B cell (primary cell): ENCODE measurements around the gene NMU. TPM values are rescaled to one million over a fixed set of nuclear protein-coding genes. Genes with fewer than 3 reads are reported as not detected.
A peak's percentile ranks its signal among the peaks of the same experiment; 100 is the strongest.

Source experiments
- ATAC-seq: fragments of 200-7000 bp; cut with Tn5 transposase; one replicate; pipeline ENCODE4 v1.10.0; 2021; ENCODE audit warnings: low read depth, mild to moderate bottlenecking, moderate number of reproducible peaks, moderate library complexity
- CTCF ChIA-PET: fragments of 350-600 bp; sonication (Branson Sonifier 250); formaldehyde crosslinking; loops from one replicate; lab custom pipeline; 2021; ENCODE audit warnings: antibody characterized with exemption, inconsistent platforms; lab: Charles Lee
- POLR2A ChIA-PET: fragments of 350-600 bp; sonication (Branson Sonifier 250); formaldehyde crosslinking; loops from one replicate; lab custom pipeline; 2021; ENCODE audit warnings: antibody characterized with exemption; lab: Charles Lee
- DNase-seq: peaks from one replicate; pipeline ENCODE4 v3.0.0; 2013
- H2AFZ ChIP-seq: 2 replicates; pipeline ENCODE4 v1.6.1; 2012; ENCODE audit warnings: mild to moderate bottlenecking, low read depth, low read length; ENCODE audit not compliant: insufficient read depth, poor library complexity, severe bottlenecking
- H3K27ac ChIP-seq, 2 donors: 1 replicate in 1 of 2; 2 replicates in 1 of 2; pipeline ENCODE4 v1.5.1; 2012 to 2013; ENCODE audit warnings: low read length in 2 of 2, mild to moderate bottlenecking in 2 of 2, moderate library complexity in 1 of 2
- H3K27me3 ChIP-seq, 4 experiments: fragments of 200-600 bp in 1 of 4; sonication (generic) in 1 of 4; replicated peaks in 1 of 4; 1 replicate in 2 of 4; 2 replicates in 2 of 4; pipeline versions ENCODE4 v1.6.1 to v1.7.0; 2013 to 2016; ENCODE audit warnings: low read length in 3 of 4, mild to moderate bottlenecking in 2 of 4, mixed read lengths in 1 of 4, moderate library complexity in 1 of 4; ENCODE audit not compliant: insufficient read depth in 4 of 4, control insufficient read depth in 3 of 4; ENCODE audit errors: control extremely low read depth in 1 of 4
- H3K36me3 ChIP-seq, 2 experiments: replicated peaks in 1 of 2; 1 replicate in 1 of 2; 2 replicates in 1 of 2; pipeline versions ENCODE4 v1.6.1 to v1.7.1; 2013; ENCODE audit warnings: low read length in 1 of 2; ENCODE audit not compliant: insufficient read depth in 2 of 2, control insufficient read depth in 1 of 2; ENCODE audit errors: control extremely low read depth in 1 of 2, extremely low read depth in 1 of 2
- H3K4me1 ChIP-seq, 2 donors: fragments of 200-600 bp in 1 of 2; sonication (generic) in 1 of 2; 1 replicate in 1 of 2; 2 replicates in 1 of 2; pipeline versions ENCODE4 v1.5.1 to v1.6.1; 2013 to 2017; ENCODE audit warnings: low read length in 2 of 2; ENCODE audit not compliant: control insufficient read depth in 2 of 2, insufficient read depth in 2 of 2
- H3K4me2 ChIP-seq: replicated peaks from 2 replicates; pipeline ENCODE3; 2012; ENCODE audit warnings: mild to moderate bottlenecking, low read depth, low read length; ENCODE audit not compliant: poor library complexity, severe bottlenecking
- H3K4me3 ChIP-seq, 5 experiments: fragments of 200-600 bp in 1 of 5; sonication (generic) in 1 of 5; 1 replicate in 3 of 5; 2 replicates in 2 of 5; pipeline versions ENCODE4 v1.5.1 to v1.7.0; 2011 to 2016; ENCODE audit warnings: low read length in 4 of 5, mild to moderate bottlenecking in 4 of 5, low read depth in 2 of 5, control low read depth in 1 of 5, moderate library complexity in 1 of 5; ENCODE audit not compliant: insufficient read depth in 1 of 5; ENCODE audit errors: control extremely low read depth in 1 of 5, extremely low read depth in 1 of 5
- H3K79me2 ChIP-seq: fragments of 200-600 bp; sonication (generic); one replicate; pipeline ENCODE4 v1.6.0; 2016; ENCODE audit warnings: low read length; ENCODE audit not compliant: control insufficient read depth, insufficient read depth
- H3K9ac ChIP-seq: fragments of 200-600 bp; sonication (generic); 2 replicates; pipeline ENCODE4 v1.6.1; 2017; ENCODE audit warnings: mild to moderate bottlenecking, low read length, moderate library complexity
- H3K9me3 ChIP-seq, 3 donors: one replicate each; pipeline versions ENCODE4 v1.6.1 to v1.7.1; 2013; ENCODE audit warnings: low read length in 2 of 3; ENCODE audit not compliant: control insufficient read depth in 2 of 3, insufficient read depth in 1 of 3; ENCODE audit errors: control extremely low read depth in 1 of 3
- H4K20me1 ChIP-seq: 2 replicates; pipeline ENCODE4 v1.6.0; 2012; ENCODE audit warnings: mild to moderate bottlenecking, low read length; ENCODE audit not compliant: insufficient read depth, control insufficient read depth, poor library complexity, severe bottlenecking
- H3K27ac Mint-ChIP-seq: one replicate; pipeline ENCODE4 v1.8.0; 2021; ENCODE audit warnings: mixed read lengths
- H3K27me3 Mint-ChIP-seq: one replicate; pipeline ENCODE4 v1.8.0; 2021; ENCODE audit warnings: mixed read lengths
- H3K4me1 Mint-ChIP-seq: one replicate; pipeline ENCODE4 v1.8.0; 2021; ENCODE audit warnings: mixed read lengths
- H3K4me3 Mint-ChIP-seq: one replicate; pipeline ENCODE4 v1.8.0; 2021; ENCODE audit warnings: mixed read lengths
- H3K9me3 Mint-ChIP-seq: one replicate; pipeline ENCODE4 v1.8.0; 2022; ENCODE audit warnings: mixed read lengths; ENCODE audit not compliant: insufficient read depth
- EZH2 ChIP-seq: IDR thresholded peaks from 2 replicates; pipeline ENCODE4 v1.6.1; 2012; ENCODE audit warnings: borderline replicate concordance, low read depth, mild to moderate bottlenecking, moderate library complexity, low read length; ENCODE audit not compliant: insufficient read depth, poor library complexity, severe bottlenecking
- WGBS: methylation state at CpG from one replicate; pipeline ENCODE4 v1.1.5; 2013; ENCODE audit warnings: missing lambda C conversion rate; ENCODE audit not compliant: insufficient coverage; 5-methylcytosine and 5-hydroxymethylcytosine counted together
- intact Hi-C: fragments of 100-400 bp; cut with micrococcal nuclease; formaldehyde crosslinking; loops from one replicate; pipeline ENCODE4 v1.10.0; 2022
- polyA plus RNA-seq: library from polyadenylated mRNA; depleted of rRNA; stranded (reverse); fragments of >200 nt; gene quantifications from 2 replicates; pipeline ENCODE4 v1.2.3, GENCODE V29; 2012
- total RNA-seq, 2 donors: library from RNA; stranded (reverse); fragments of 120-200 nt in 1 of 2; gene quantifications; 1 replicate in 1 of 2; 2 replicates in 1 of 2; pipeline versions ENCODE4 v1.2.3 to v1.2.4, GENCODE V29; 2013 to 2022
- TF ChIP-seq, protein P1 (sequence below): fragments of 200-600 bp; IDR thresholded peaks from one replicate; pipeline ENCODE4 v1.8.0; 2022; ENCODE audit warnings: antibody characterized with exemption, mild to moderate bottlenecking

Gene NMU
- total and polyA plus RNA-seq, 2 donors (not counting 1 experiment from before 2014, with no cell fraction given), result not detected

DNA sequence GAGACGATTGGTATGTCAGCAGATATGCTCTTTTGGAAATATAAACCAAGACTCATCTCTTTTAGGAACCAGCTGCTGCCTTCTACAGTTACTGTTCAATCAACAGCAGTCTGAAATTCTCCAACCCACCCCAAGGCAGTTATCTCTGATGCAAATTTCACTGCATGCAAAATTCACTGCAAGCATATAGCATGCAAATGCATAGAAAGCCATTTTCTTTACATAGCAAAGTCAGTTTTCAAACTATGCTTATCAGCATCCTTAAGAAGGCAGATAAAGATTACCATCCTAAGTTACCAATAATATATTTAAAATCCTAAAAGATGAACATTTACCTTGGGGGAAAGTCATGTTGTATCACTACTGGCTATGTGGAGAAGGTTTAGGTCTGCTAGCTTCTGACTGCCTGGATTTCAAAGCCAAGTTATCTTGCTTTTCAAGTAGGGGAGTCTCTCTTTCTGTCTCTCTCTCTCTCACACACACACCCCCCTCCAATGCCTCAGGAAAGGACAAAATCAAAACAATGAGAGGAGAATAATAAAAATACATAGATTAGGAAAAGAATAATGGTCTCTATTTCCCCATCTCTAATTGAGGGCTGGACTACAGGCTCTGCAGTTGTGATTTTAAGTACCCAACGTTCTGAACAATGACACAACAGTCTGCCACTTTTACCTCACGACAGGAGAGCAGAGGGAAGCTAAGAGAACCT, 1.5 kb downstream of the NMU start:
- TF ChIP-seq, protein P1, sequence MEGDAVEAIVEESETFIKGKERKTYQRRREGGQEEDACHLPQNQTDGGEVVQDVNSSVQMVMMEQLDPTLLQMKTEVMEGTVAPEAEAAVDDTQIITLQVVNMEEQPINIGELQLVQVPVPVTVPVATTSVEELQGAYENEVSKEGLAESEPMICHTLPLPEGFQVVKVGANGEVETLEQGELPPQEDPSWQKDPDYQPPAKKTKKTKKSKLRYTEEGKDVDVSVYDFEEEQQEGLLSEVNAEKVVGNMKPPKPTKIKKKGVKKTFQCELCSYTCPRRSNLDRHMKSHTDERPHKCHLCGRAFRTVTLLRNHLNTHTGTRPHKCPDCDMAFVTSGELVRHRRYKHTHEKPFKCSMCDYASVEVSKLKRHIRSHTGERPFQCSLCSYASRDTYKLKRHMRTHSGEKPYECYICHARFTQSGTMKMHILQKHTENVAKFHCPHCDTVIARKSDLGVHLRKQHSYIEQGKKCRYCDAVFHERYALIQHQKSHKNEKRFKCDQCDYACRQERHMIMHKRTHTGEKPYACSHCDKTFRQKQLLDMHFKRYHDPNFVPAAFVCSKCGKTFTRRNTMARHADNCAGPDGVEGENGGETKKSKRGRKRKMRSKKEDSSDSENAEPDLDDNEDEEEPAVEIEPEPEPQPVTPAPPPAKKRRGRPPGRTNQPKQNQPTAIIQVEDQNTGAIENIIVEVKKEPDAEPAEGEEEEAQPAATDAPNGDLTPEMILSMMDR, result no peak
- no peak for TF ChIP-seq EZH2
- H3K9me3 Mint-ChIP-seq, result no peaks in the 10 kb centered on the region
- Histone ChIP-seq H4K20me1 (no peaks in the 10 kb centered on the region), H3K27me3 (peaks cover 0 to 30% (median 22%) of the 10 kb centered on the region in 4 experiments), H2AFZ (peak overlapping the region; percentile 56), H3K4me2 (no peak overlapping the region), H3K9ac (no peak overlapping the region), H3K4me1 (peaks cover 14 to 16% of the 10 kb centered on the region in 2 donors), H3K4me3 (no peak overlapping the region), H3K79me2 (no peaks in the 10 kb centered on the region), H3K9me3 (peaks cover 0 to 3% (median 0%) of the 10 kb centered on the region in 3 donors), H3K27ac (no peak overlapping the region), H3K36me3 (no peaks in the 10 kb centered on the region)
- no peak for ATAC-seq
- H3K4me3 Mint-ChIP-seq, result no peak overlapping the region
- POLR2A ChIA-PET, result no interaction called here
- CTCF ChIA-PET, result no interaction called here
- no CpG with 5 or more reads among the region's 3 CpGs for WGBS
- peaks cover 15% of the 10 kb centered on the region for H3K4me1 Mint-ChIP-seq
- DNase-seq, result no peak
- H3K27ac Mint-ChIP-seq, result no peak overlapping the region
- H3K27me3 Mint-ChIP-seq, result peaks cover 59% of the 10 kb centered on the region
- intact Hi-C loops, result no loop called here

- no peak overlapping the region for H2AFZ ChIP-seq
- no peaks in the 10 kb centered on the region for H3K9me3 Mint-ChIP-seq
- intact Hi-C loops, result no loop called here
- ATAC-seq (no peak), DNase-seq (no peak)
- WGBS, result 82% methylated on average over 3 of the region's 6 CpGs
- H3K4me1 ChIP-seq, result peaks cover 14 to 16% of the 10 kb centered on the region in 2 donors
- H3K27ac Mint-ChIP-seq, result no peak overlapping the region
- peaks cover 53% of the 10 kb centered on the region for H3K27me3 Mint-ChIP-seq
- no peak overlapping the region for H3K4me3 Mint-ChIP-seq
- ChIA-PET CTCF (no interaction called here), POLR2A (no interaction called here)
- H3K27ac ChIP-seq, result no peak overlapping the region
- H3K4me1 Mint-ChIP-seq, result peaks cover 15% of the 10 kb centered on the region
- H3K9ac ChIP-seq, result no peak overlapping the region
- TF ChIP-seq, protein P1, result no peak
- no peak for TF ChIP-seq EZH2
- no peak overlapping the region for H3K4me2 ChIP-seq
- H3K27me3 ChIP-seq, result peaks cover 0 to 30% (median 22%) of the 10 kb centered on the region in 4 experiments
- peaks cover 0 to 3% (median 0%) of the 10 kb centered on the region in 3 donors for H3K9me3 ChIP-seq
- H3K79me2 ChIP-seq, result no peaks in the 10 kb centered on the region
- no peak overlapping the region for H3K4me3 ChIP-seq
- H4K20me1 ChIP-seq, result no peaks in the 10 kb centered on the region
- H3K36me3 ChIP-seq, result no peaks in the 10 kb centered on the region
Observed at GRCh38 chr4:55633903-55634302, 2.2 kb downstream of the NMU start.
